GM21360 (cell line): ENCODE data around the gene CD79B.

Experiments
- ATAC-seq: cut with Tn5 transposase; IDR thresholded peaks from one replicate; pipeline ENCODE4 v1.9.1; 2021; ENCODE audit warnings: mild to moderate bottlenecking, moderate library complexity; ENCODE audit not compliant: unreplicated experiment

Gene CD79B

DNA sequence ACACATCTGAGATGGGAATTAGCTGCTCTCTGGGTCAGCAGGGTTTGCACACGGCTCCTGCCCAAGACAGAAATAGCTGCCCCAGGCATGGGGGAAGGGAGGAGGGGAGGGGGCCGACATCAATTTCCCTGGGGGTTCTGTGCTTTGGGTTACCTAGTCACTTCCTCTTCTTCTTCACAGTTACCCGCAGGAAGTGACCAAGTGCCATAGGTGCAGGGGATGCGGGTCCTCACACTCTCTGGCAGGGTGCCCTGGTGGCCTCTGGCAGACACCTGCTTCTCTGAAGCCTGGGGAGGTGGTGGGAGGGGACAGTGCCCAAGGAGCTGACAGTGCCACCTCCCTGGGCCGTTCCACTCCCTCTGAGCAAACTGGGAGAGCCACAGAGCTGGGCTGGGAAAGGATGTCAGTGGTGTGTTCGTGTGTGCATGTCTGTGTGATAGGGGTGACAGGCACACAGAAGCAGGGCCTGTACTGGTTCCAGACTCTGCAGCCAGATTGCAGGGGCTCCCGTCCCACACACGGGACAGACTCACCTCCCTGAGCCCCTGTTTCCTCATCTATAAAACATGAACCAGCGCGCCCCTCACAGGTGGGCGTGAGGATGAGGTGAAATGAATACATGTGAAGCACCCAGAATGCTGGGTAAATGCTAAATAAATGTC is 22.4 kb upstream of the CD79B start:
- no peak for ATAC-seq

- ATAC-seq = no peak
These were observed 19.1 kb upstream of the CD79B start for GRCh38 chr17:63950940-63951907.

DNA sequence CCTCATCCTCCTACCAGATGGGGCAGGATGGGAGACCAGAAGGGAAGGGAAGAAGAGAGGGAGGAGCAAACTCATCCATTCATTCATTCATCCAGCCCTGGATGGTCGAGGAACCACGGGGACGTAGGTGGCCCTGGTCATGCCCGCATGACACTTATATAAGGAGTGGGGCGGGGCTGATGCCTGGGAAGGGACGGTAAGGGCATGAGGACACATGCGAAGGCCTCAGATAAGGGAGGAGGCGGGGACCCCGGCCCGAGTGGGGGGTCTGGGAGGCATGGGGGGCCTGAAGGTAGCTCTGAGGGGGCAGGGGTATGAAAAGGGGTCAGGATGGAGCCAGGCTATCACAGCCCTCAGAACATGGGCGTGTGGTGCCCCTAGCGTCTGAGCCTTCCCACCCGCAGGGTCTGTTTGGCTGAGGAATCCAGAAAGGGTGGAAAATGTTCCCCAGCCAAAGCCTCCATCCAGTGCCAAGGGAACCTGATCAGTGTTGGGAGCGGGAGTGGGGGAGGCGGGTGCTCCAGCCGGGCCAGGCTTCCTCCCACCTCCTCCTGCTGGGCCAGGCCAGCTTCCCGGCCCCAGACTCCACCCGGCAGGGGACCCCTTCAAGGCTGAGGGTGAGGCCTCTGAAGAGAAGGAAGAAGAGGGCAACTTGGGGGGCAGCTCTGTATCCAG is 17.6 kb upstream of the CD79B start:
- no peak for ATAC-seq

GRCh38 chr17:63948521-63948920 is 16.4 kb upstream of the CD79B start:
- no peak for ATAC-seq

DNA sequence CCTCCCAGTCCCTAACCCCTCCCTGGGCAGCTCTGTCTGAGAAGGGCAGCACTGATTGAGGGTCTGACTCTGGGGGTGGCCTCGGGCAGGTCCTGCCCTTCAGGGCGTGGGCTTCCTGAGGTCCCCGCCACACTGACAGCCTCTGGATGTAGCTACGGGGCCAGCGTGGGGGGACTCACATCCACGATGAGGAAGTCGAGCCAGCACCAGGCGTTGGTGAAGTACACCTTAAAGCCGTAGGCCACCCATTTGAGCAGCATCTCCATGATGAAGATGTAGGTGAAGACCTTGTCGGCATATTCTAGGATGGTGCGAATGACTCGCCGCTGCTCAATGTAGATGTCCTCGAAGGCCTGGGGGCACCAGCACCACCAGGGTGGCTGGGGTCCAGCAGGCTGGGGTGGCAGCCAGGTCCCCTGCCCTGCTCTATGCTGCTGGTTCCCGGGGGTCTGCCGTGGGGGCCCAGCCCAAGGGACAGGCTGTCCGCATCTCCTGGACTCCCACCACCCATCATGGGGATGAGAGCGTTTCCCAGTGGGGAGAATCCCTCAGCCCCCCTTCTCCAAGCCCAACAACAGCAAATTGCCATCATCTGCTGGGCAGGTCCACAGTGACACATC is 15.7 kb upstream of the CD79B start:
- ATAC-seq = no peak

DNA sequence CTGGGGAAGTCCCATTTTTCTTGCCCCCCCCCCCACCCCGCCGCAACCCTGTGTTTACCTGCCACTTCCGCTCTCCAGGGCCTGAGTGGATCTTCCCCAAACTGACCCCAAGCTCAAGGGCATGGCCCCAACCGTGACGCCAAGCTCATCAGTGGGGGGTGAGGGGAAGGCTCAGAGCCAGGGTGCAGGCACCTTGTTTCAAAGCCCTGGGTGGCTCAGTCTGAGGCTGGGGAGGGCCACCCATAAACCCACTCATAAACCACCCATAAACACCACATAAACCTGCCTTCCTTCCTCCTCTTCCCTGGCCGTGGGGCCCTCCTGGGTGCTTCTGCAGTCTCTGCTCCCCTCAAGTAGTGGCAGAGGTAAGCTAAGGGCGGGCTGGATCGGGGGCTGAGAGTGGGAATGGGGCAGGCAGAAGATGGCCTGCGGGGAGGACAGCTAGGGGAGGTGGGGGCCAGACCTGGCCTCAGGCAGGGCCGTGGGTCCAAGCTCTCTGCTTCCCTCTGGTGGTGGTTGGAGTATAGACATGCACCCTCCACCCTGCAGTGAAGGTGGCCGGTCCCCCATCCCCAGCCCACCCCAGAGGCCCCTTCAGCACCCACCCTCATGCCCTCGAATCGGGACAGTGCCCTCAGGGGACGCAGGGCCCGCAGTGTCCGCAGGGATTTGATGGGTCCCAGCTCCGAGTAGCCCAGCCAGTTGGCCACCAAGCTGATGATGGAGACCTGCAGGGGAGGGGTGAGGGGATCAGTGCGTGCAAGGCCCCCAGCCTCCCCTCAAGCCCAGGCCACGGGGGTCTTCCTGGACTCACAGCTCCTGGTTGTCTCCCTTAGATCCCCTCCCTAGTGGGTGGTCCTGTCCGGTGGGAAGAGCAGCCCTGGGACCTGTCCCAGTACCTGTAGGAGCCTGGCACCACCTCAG is 14.6 kb upstream of the CD79B start:
- peak; percentile 63 for ATAC-seq

GRCh38 chr17:63945784-63946439 is 13.8 kb upstream of the CD79B start:
- no peak for ATAC-seq

DNA sequence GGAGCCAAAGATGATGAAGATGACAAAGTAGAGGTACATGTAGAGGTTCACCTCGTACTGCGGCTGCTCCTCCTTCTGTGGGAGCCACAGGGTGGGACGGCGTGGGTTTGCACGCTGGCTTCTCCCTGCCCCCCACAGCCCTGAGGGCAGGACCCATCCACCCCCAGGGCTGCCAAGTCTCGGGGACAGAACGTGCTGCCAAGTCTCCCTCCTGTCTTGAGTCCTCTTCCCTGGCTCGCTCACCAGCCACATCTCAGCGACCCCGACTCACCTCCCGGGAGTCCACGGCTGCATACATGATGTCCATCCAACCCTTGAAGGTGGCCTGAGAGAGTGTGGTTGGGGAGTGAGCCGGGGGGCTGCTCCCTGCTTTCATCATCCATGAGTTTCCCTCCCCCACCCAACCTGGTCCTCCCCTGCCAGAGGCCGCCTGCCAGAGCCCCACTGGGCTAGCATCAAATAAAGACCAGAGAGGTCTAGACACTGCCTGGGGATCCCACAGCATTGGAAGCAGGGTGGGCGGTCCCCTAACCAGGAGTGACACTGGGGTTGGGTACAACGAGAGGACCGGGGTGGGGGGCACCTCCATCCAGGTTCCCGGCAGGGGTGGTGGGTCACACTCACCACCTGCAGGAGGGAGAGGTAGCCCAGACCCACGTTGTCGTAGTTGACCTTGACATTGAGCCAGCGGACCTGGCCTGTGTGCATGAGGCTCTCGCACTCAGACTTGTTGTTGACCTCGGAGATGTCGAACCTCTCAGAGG is 12.8 kb upstream of the CD79B start:
- ATAC-seq = no peak

- ATAC-seq = no peak
These were observed 11.6 kb upstream of the CD79B start for GRCh38 chr17:63943745-63944144.

DNA sequence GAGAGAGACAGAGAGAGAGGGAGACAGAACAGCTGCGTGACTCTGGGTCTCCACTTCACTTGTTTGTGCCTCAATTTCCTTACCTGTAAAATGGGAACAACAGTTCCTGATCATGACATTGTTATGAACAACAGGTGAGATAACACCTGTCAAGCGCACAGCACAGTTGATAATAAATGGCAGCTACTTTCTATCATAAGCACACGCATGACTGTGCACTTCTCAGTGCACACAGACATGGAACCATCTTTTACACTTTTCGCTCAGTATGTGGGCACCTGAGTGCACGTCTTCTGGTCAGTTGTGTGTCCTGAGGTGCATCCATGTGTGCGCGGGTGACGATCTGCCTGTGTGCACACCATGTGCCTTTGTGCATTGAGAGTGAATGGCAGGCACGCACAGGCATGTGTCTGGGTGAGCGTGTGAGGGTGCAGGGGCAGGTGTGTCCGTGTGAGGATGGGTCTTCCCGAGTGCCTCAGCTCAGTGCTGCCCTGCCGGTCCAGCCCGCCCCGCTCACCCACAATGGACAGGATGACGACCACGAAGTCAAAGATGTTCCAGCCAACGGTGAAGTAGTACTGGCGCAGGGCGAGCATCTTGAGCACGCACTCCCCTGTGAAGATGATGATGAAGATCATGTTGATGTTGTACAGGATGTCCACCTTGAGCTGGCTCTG is 10.3 kb upstream of the CD79B start:
- ATAC-seq = no peak

GRCh38 chr17:63941751-63942150 is 9.6 kb upstream of the CD79B start:
- ATAC-seq = no peak

DNA sequence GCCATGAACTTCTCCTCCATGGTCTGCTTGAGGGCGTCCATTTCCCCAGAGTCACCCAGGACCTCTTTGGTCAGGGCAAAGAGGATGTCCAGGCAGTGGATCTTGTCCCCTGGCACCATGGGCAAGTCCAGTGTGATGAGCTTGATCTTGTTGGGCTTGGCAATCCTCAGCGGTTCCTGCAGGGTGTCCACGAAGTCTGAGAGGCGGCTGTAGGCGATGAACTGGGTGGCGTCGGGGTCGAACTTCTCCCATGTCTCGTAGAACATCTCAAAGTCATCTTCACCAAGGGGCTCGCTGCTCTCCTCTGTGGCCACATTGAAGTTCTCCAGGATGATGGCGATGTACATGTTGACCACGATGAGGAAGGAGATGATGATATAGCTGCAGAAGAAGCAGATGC is 9.0 kb upstream of the CD79B start:
- no peak for ATAC-seq

DNA sequence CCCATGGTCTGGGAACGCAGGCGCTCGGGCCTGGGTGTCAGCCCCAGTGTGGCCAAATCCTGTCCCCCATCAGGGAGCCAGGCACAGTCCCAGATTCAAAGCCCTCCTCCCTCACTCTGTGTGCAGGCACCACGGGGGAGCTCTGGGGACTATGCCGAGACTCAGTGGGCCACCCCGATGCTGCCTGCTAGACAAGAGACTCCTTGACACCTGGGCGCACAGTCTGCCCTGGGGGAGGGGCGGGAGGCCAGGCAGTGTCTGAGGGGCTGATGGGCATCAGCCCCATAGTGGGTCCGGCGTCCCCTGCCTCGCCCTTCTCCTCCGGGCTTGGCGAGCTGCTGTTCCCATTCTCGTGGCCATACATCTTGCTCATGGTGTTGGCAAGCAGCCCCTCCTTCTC is 8.5 kb upstream of the CD79B start:
- no peak for ATAC-seq

DNA sequence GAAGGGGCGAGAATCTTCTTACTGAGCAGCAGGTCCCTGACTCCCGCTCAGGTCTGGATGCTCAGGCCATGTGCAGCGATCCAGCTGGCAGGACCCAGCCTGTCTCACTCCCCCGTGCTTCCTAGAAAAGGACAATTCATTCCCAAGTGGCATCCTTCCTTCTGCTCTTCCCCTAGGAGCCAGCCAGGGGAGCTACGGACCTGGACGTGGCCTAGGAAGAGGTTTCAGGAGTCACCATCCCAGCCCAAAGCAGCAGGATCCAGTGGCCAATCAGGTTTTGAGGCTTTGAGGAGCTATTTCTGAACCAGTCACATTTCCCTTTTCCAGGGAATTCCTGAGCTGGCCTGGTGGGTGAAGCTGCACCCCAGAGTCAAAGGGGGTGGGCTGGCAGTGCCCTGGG is 7.8 kb upstream of the CD79B start:
- no peak for ATAC-seq

GRCh38 chr17:63939401-63939800 is 7.3 kb upstream of the CD79B start:
- no peak for ATAC-seq

GRCh38 chr17:63937920-63938319 is 5.8 kb upstream of the CD79B start:
- ATAC-seq = no peak

- no peak for ATAC-seq
These were observed 5.2 kb upstream of the CD79B start for GRCh38 chr17:63937319-63937718.
